Stomach (tissue), 4 donors: Measurements from ENCODE around the gene CTIF.

Experiments
- CTCF ChIP-seq, 7 experiments: fragments of 450-650 bp in 4 of 7; fragments of 200-600 bp in 3 of 7; sonication (generic) in 3 of 7; IDR thresholded peaks; one replicate each; pipeline ENCODE4 v1.5.1; 2016 to 2019; ENCODE audit warnings: antibody characterized with exemption in 7 of 7, control low read depth in 2 of 7, mild to moderate bottlenecking in 1 of 7
- EP300 ChIP-seq: sonication (generic); formaldehyde crosslinking; IDR thresholded peaks from one replicate; pipeline ENCODE4 v1.6.1; 2017; ENCODE audit warnings: antibody characterized with exemption
- POLR2A ChIP-seq, 4 donors: fragments of 450-650 bp; IDR thresholded peaks; one replicate each; pipeline ENCODE4 v1.6.1; 2016; ENCODE audit warnings: antibody characterized with exemption in 4 of 4, control low read depth in 2 of 4, mild to moderate bottlenecking in 1 of 4, moderate library complexity in 1 of 4
- POLR2AphosphoS5 ChIP-seq, 3 donors: sonication (generic); formaldehyde crosslinking; IDR thresholded peaks; one replicate each; pipeline ENCODE4 v1.6.1; 2016; ENCODE audit warnings: antibody characterized with exemption in 3 of 3

GRCh38 chr18:48808476-48808875 is 269.6 kb downstream of the CTIF start:
- no peak for TF ChIP-seq CTCF (IDR thresholded peaks at IDR 0.05)
- TF ChIP-seq EP300: no peak
- TF ChIP-seq POLR2AphosphoS5 (IDR thresholded peaks at IDR 0.05): no peak
- TF ChIP-seq POLR2A (IDR thresholded peaks at IDR 0.05): no peak
